B cell (primary cell): ENCODE measurements around the gene ELAVL4. TPM values are rescaled to one million over a fixed set of nuclear protein-coding genes. Genes with fewer than 3 reads are reported as not detected.
A peak's percentile ranks its signal among the peaks of the same experiment; 100 is the strongest.

Source experiments
- ATAC-seq: fragments of 200-7000 bp; cut with Tn5 transposase; one replicate; pipeline ENCODE4 v1.10.0; 2021; ENCODE audit warnings: low read depth, mild to moderate bottlenecking, moderate number of reproducible peaks, moderate library complexity
- CTCF ChIA-PET: fragments of 350-600 bp; sonication (Branson Sonifier 250); formaldehyde crosslinking; loops from one replicate; lab custom pipeline; 2021; ENCODE audit warnings: antibody characterized with exemption, inconsistent platforms; lab: Charles Lee
- POLR2A ChIA-PET: fragments of 350-600 bp; sonication (Branson Sonifier 250); formaldehyde crosslinking; loops from one replicate; lab custom pipeline; 2021; ENCODE audit warnings: antibody characterized with exemption; lab: Charles Lee
- DNase-seq: peaks from one replicate; pipeline ENCODE4 v3.0.0; 2013
- H2AFZ ChIP-seq: 2 replicates; pipeline ENCODE4 v1.6.1; 2012; ENCODE audit warnings: mild to moderate bottlenecking, low read depth, low read length; ENCODE audit not compliant: insufficient read depth, poor library complexity, severe bottlenecking
- H3K27ac ChIP-seq, 2 donors: 1 replicate in 1 of 2; 2 replicates in 1 of 2; pipeline ENCODE4 v1.5.1; 2012 to 2013; ENCODE audit warnings: low read length in 2 of 2, mild to moderate bottlenecking in 2 of 2, moderate library complexity in 1 of 2
- H3K27me3 ChIP-seq, 4 experiments: fragments of 200-600 bp in 1 of 4; sonication (generic) in 1 of 4; replicated peaks in 1 of 4; 1 replicate in 2 of 4; 2 replicates in 2 of 4; pipeline versions ENCODE4 v1.6.1 to v1.7.0; 2013 to 2016; ENCODE audit warnings: low read length in 3 of 4, mild to moderate bottlenecking in 2 of 4, mixed read lengths in 1 of 4, moderate library complexity in 1 of 4; ENCODE audit not compliant: insufficient read depth in 4 of 4, control insufficient read depth in 3 of 4; ENCODE audit errors: control extremely low read depth in 1 of 4
- H3K36me3 ChIP-seq, 2 experiments: replicated peaks in 1 of 2; 1 replicate in 1 of 2; 2 replicates in 1 of 2; pipeline versions ENCODE4 v1.6.1 to v1.7.1; 2013; ENCODE audit warnings: low read length in 1 of 2; ENCODE audit not compliant: insufficient read depth in 2 of 2, control insufficient read depth in 1 of 2; ENCODE audit errors: control extremely low read depth in 1 of 2, extremely low read depth in 1 of 2
- H3K4me1 ChIP-seq, 2 donors: fragments of 200-600 bp in 1 of 2; sonication (generic) in 1 of 2; 1 replicate in 1 of 2; 2 replicates in 1 of 2; pipeline versions ENCODE4 v1.5.1 to v1.6.1; 2013 to 2017; ENCODE audit warnings: low read length in 2 of 2; ENCODE audit not compliant: control insufficient read depth in 2 of 2, insufficient read depth in 2 of 2
- H3K4me2 ChIP-seq: replicated peaks from 2 replicates; pipeline ENCODE3; 2012; ENCODE audit warnings: mild to moderate bottlenecking, low read depth, low read length; ENCODE audit not compliant: poor library complexity, severe bottlenecking
- H3K4me3 ChIP-seq, 5 experiments: fragments of 200-600 bp in 1 of 5; sonication (generic) in 1 of 5; 1 replicate in 3 of 5; 2 replicates in 2 of 5; pipeline versions ENCODE4 v1.5.1 to v1.7.0; 2011 to 2016; ENCODE audit warnings: low read length in 4 of 5, mild to moderate bottlenecking in 4 of 5, low read depth in 2 of 5, control low read depth in 1 of 5, moderate library complexity in 1 of 5; ENCODE audit not compliant: insufficient read depth in 1 of 5; ENCODE audit errors: control extremely low read depth in 1 of 5, extremely low read depth in 1 of 5
- H3K79me2 ChIP-seq: fragments of 200-600 bp; sonication (generic); one replicate; pipeline ENCODE4 v1.6.0; 2016; ENCODE audit warnings: low read length; ENCODE audit not compliant: control insufficient read depth, insufficient read depth
- H3K9ac ChIP-seq: fragments of 200-600 bp; sonication (generic); 2 replicates; pipeline ENCODE4 v1.6.1; 2017; ENCODE audit warnings: mild to moderate bottlenecking, low read length, moderate library complexity
- H3K9me3 ChIP-seq, 3 donors: one replicate each; pipeline versions ENCODE4 v1.6.1 to v1.7.1; 2013; ENCODE audit warnings: low read length in 2 of 3; ENCODE audit not compliant: control insufficient read depth in 2 of 3, insufficient read depth in 1 of 3; ENCODE audit errors: control extremely low read depth in 1 of 3
- H4K20me1 ChIP-seq: 2 replicates; pipeline ENCODE4 v1.6.0; 2012; ENCODE audit warnings: mild to moderate bottlenecking, low read length; ENCODE audit not compliant: insufficient read depth, control insufficient read depth, poor library complexity, severe bottlenecking
- H3K27ac Mint-ChIP-seq: one replicate; pipeline ENCODE4 v1.8.0; 2021; ENCODE audit warnings: mixed read lengths
- H3K27me3 Mint-ChIP-seq: one replicate; pipeline ENCODE4 v1.8.0; 2021; ENCODE audit warnings: mixed read lengths
- H3K4me1 Mint-ChIP-seq: one replicate; pipeline ENCODE4 v1.8.0; 2021; ENCODE audit warnings: mixed read lengths
- H3K4me3 Mint-ChIP-seq: one replicate; pipeline ENCODE4 v1.8.0; 2021; ENCODE audit warnings: mixed read lengths
- H3K9me3 Mint-ChIP-seq: one replicate; pipeline ENCODE4 v1.8.0; 2022; ENCODE audit warnings: mixed read lengths; ENCODE audit not compliant: insufficient read depth
- CTCF ChIP-seq: fragments of 200-600 bp; IDR thresholded peaks from one replicate; pipeline ENCODE4 v1.8.0; 2022; ENCODE audit warnings: antibody characterized with exemption, mild to moderate bottlenecking
- EZH2 ChIP-seq: IDR thresholded peaks from 2 replicates; pipeline ENCODE4 v1.6.1; 2012; ENCODE audit warnings: borderline replicate concordance, low read depth, mild to moderate bottlenecking, moderate library complexity, low read length; ENCODE audit not compliant: insufficient read depth, poor library complexity, severe bottlenecking
- WGBS: methylation state at CpG from one replicate; pipeline ENCODE4 v1.1.5; 2013; ENCODE audit warnings: missing lambda C conversion rate; ENCODE audit not compliant: insufficient coverage; 5-methylcytosine and 5-hydroxymethylcytosine counted together
- intact Hi-C: fragments of 100-400 bp; cut with micrococcal nuclease; formaldehyde crosslinking; loops from one replicate; pipeline ENCODE4 v1.10.0; 2022
- polyA plus RNA-seq: library from polyadenylated mRNA; depleted of rRNA; stranded (reverse); fragments of >200 nt; gene quantifications from 2 replicates; pipeline ENCODE4 v1.2.3, GENCODE V29; 2012
- total RNA-seq, 2 donors: library from RNA; stranded (reverse); fragments of 120-200 nt in 1 of 2; gene quantifications; 1 replicate in 1 of 2; 2 replicates in 1 of 2; pipeline versions ENCODE4 v1.2.3 to v1.2.4, GENCODE V29; 2013 to 2022

Gene ELAVL4
- total and polyA plus RNA-seq, 2 donors (not counting 1 experiment from before 2014, with no cell fraction given) = not detected

DNA sequence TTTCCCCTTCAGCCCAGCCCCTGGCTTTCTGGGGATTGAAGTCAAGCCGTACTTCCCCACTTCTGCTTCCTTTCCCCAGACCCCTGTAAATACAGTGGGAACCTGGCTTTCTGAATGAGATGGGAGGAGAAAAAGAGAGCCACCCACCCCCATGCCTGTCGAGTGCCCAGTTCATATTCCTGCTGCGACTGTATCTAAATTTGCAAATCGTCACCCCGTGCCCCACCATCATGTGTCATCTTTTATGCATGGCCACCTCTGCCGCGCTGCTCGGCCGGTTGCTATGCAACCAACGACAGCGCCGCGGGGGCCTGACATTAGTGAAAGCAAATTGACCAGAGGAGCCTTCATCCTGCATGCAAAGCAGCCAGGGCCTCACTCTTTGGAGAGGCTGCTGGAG lies 143.0 kb downstream of the ELAVL4 start:
- H2AFZ ChIP-seq = peak overlapping the region; percentile 43
- no peak overlapping the region for H3K27ac ChIP-seq
- H3K9me3 ChIP-seq = no peaks in the 10 kb centered on the region
- ChIA-PET CTCF (interaction anchor here (1.1 kb wide), 1 partner anchor 16 kb away, joined by 3 read pairs; no protein-coding TSS in a partner anchor), POLR2A (no interaction called here)
- Mint-ChIP-seq H3K4me1 (peaks cover 24% of the 10 kb centered on the region), H3K27ac (peak overlapping the region; percentile 8), H3K9me3 (no peaks in the 10 kb centered on the region), H3K27me3 (peaks cover 3% of the 10 kb centered on the region), H3K4me3 (peak overlapping the region; percentile 76)
- DNase-seq = peak; percentile 45
- ATAC-seq = peak; percentile 65
- H3K4me2 ChIP-seq = peak overlapping the region; percentile 53
- TF ChIP-seq EZH2 (no peak), CTCF (no peak)
- H3K4me1 ChIP-seq = peaks cover 12 to 16% of the 10 kb centered on the region in 2 donors
- H3K4me3 ChIP-seq = peak overlapping the region in 2 of 5 experiments; percentile 13 to 35
- no peaks in the 10 kb centered on the region for H4K20me1 ChIP-seq
- no peaks in the 10 kb centered on the region for H3K36me3 ChIP-seq
- peaks cover 0 to 4% (median 0%) of the 10 kb centered on the region in 4 experiments for H3K27me3 ChIP-seq
- intact Hi-C loops = no loop called here
- H3K79me2 ChIP-seq = no peaks in the 10 kb centered on the region
- peak overlapping the region; percentile 9 for H3K9ac ChIP-seq
- 0% methylated on average over 12 of the region's 13 CpGs for WGBS

DNA sequence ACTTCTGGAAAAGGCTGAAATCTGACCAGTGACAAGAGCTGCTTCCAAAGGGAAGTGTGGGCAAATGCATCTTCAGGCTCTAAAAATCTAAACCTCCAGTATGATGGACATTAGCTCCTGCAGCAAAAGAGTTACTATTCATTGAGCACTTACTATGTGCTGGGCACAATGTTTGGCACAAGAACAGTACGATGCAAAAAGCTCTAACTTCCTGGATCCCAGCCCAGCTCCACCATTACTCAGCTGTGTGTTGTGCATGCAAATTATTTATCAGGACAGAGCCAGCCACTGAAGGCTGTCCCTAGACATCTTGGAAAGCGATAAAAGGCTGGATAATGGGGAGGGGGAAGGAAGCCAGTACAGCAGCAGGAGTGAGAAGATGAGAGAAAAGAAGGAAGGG lies 143.5 kb downstream of the ELAVL4 start:
- H3K79me2 ChIP-seq = no peaks in the 10 kb centered on the region
- H3K4me1 ChIP-seq = peaks cover 12 to 16% of the 10 kb centered on the region in 2 donors
- TF ChIP-seq CTCF = no peak
- TF ChIP-seq EZH2 = no peak
- H3K4me1 Mint-ChIP-seq = peaks cover 24% of the 10 kb centered on the region
- H3K9me3 ChIP-seq = no peaks in the 10 kb centered on the region
- ChIA-PET CTCF (interaction anchor here (1.1 kb wide), 1 partner anchor 15 kb away, joined by 3 read pairs; no protein-coding TSS in a partner anchor), POLR2A (no interaction called here)
- H3K9me3 Mint-ChIP-seq = no peaks in the 10 kb centered on the region
- no peak overlapping the region for H3K9ac ChIP-seq
- DNase-seq = no peak
- H3K4me3 ChIP-seq = no peak overlapping the region
- peaks cover 3% of the 10 kb centered on the region for H3K27me3 Mint-ChIP-seq
- peaks cover 0 to 4% (median 0%) of the 10 kb centered on the region in 4 experiments for H3K27me3 ChIP-seq
- H3K36me3 ChIP-seq = no peaks in the 10 kb centered on the region
- 100% methylated on average over 2 of the region's 2 CpGs for WGBS
- H3K27ac Mint-ChIP-seq = no peak overlapping the region
- peak overlapping the region; percentile 53 for H3K4me2 ChIP-seq
- H3K4me3 Mint-ChIP-seq = peak overlapping the region; percentile 76
- intact Hi-C loops = no loop called here
- peak overlapping the region; percentile 43 for H2AFZ ChIP-seq
- no peak for ATAC-seq
- no peak overlapping the region for H3K27ac ChIP-seq
- H4K20me1 ChIP-seq = no peaks in the 10 kb centered on the region
